ENCODE measurements around the gene RPS21.

GRCh38 chr20:62371588-62372041, 15.3 kb upstream of the RPS21 start:
- TF ChIP-seq EZH2 (IDR thresholded peaks at IDR 0.05; ENCODE audit: insufficient read depth, poor library complexity, severe bottlenecking) (no peak), EZH2phosphoT487 (IDR thresholded peaks at IDR 0.05; ENCODE audit: insufficient read depth, low read depth) (no peak)

Data from GM23248 (cell line).